ENCODE data around the gene SH3D19.

Gene SH3D19

GRCh38 chr4:151163855-151164254 is 161.6 kb downstream of the SH3D19 start:
- no peak overlapping the region for H3K27ac Mint-ChIP-seq (ENCODE audit: low read depth)
- DNase-seq (ENCODE audit: low spot score in 2 of 2) (no peak), ATAC-seq (replicated peaks; ENCODE audit: extremely low read depth, poor library complexity, severe bottlenecking) (no peak)
- no peak overlapping the region for H3K4me3 Mint-ChIP-seq
- H3K27me3 Mint-ChIP-seq = peaks cover 40% of the 10 kb centered on the region
- peaks cover 1% of the 10 kb centered on the region for H3K36me3 Mint-ChIP-seq (ENCODE audit: insufficient read depth)
- H3K4me1 Mint-ChIP-seq = no peaks in the 10 kb centered on the region
- no peaks in the 10 kb centered on the region for H3K9me3 Mint-ChIP-seq

GRCh38 chr4:151158979-151159378 is 166.4 kb downstream of the SH3D19 start:
- Mint-ChIP-seq H3K4me1 (no peaks in the 10 kb centered on the region), H3K36me3 (ENCODE audit: insufficient read depth) (no peaks in the 10 kb centered on the region), H3K9me3 (no peaks in the 10 kb centered on the region), H3K27me3 (peaks cover 40% of the 10 kb centered on the region), H3K27ac (ENCODE audit: low read depth) (no peak overlapping the region), H3K4me3 (no peak overlapping the region)
- ATAC-seq (replicated peaks; ENCODE audit: extremely low read depth, poor library complexity, severe bottlenecking) (no peak), DNase-seq (ENCODE audit: low spot score in 2 of 2) (no peak)

GRCh38 chr4:151157543-151157942 is 167.9 kb downstream of the SH3D19 start:
- Mint-ChIP-seq H3K4me1 (no peaks in the 10 kb centered on the region), H3K4me3 (no peak overlapping the region), H3K36me3 (ENCODE audit: insufficient read depth) (no peaks in the 10 kb centered on the region), H3K27ac (ENCODE audit: low read depth) (no peak overlapping the region), H3K27me3 (peaks cover 40% of the 10 kb centered on the region), H3K9me3 (no peaks in the 10 kb centered on the region)
- ATAC-seq (replicated peaks; ENCODE audit: extremely low read depth, poor library complexity, severe bottlenecking) (no peak), DNase-seq (ENCODE audit: low spot score in 2 of 2) (no peak)

GRCh38 chr4:151153585-151153984 is 171.8 kb downstream of the SH3D19 start:
- Mint-ChIP-seq H3K27me3 (peaks cover 40% of the 10 kb centered on the region), H3K9me3 (no peaks in the 10 kb centered on the region), H3K4me1 (peaks cover 5% of the 10 kb centered on the region), H3K36me3 (ENCODE audit: insufficient read depth) (no peaks in the 10 kb centered on the region), H3K4me3 (no peak overlapping the region), H3K27ac (ENCODE audit: low read depth) (no peak overlapping the region)
- DNase-seq (ENCODE audit: low spot score in 2 of 2) = no peak
- no peak for ATAC-seq (replicated peaks; ENCODE audit: extremely low read depth, poor library complexity, severe bottlenecking)

GRCh38 chr4:151152028-151152427 is 173.4 kb downstream of the SH3D19 start:
- no peak for ATAC-seq (replicated peaks; ENCODE audit: extremely low read depth, poor library complexity, severe bottlenecking)
- DNase-seq (ENCODE audit: low spot score in 2 of 2) = no peak

GRCh38 chr4:151150821-151151580 is 174.4 kb downstream of the SH3D19 start:
- Mint-ChIP-seq H3K9me3 (no peaks in the 10 kb centered on the region), H3K27ac (ENCODE audit: low read depth) (no peak overlapping the region), H3K27me3 (peaks cover 17% of the 10 kb centered on the region), H3K4me3 (no peak overlapping the region), H3K36me3 (ENCODE audit: insufficient read depth) (no peaks in the 10 kb centered on the region), H3K4me1 (peaks cover 5% of the 10 kb centered on the region)
- DNase-seq (ENCODE audit: low spot score in 2 of 2) (no peak), ATAC-seq (replicated peaks; ENCODE audit: extremely low read depth, poor library complexity, severe bottlenecking) (no peak)

More at GRCh38 chr4:151152028-151152427, 173.4 kb downstream of the SH3D19 start:
- peaks cover 5% of the 10 kb centered on the region for H3K4me1 Mint-ChIP-seq
- no peak overlapping the region for H3K4me3 Mint-ChIP-seq
- H3K9me3 Mint-ChIP-seq = no peaks in the 10 kb centered on the region
- no peaks in the 10 kb centered on the region for H3K36me3 Mint-ChIP-seq (ENCODE audit: insufficient read depth)
- H3K27ac Mint-ChIP-seq (ENCODE audit: low read depth) = no peak overlapping the region
- H3K27me3 Mint-ChIP-seq = peaks cover 27% of the 10 kb centered on the region

GRCh38 chr4:151148261-151148660 is 177.1 kb downstream of the SH3D19 start:
- no peak overlapping the region for H3K27ac Mint-ChIP-seq (ENCODE audit: low read depth)
- no peaks in the 10 kb centered on the region for H3K36me3 Mint-ChIP-seq (ENCODE audit: insufficient read depth)
- DNase-seq (ENCODE audit: low spot score in 2 of 2) (no peak), ATAC-seq (replicated peaks; ENCODE audit: extremely low read depth, poor library complexity, severe bottlenecking) (no peak)
- peaks cover 5% of the 10 kb centered on the region for H3K4me1 Mint-ChIP-seq
- no peak overlapping the region for H3K4me3 Mint-ChIP-seq
- peaks cover 7% of the 10 kb centered on the region for H3K27me3 Mint-ChIP-seq
- H3K9me3 Mint-ChIP-seq = no peaks in the 10 kb centered on the region

GRCh38 chr4:151147000-151147399 is 178.4 kb downstream of the SH3D19 start:
- Mint-ChIP-seq H3K9me3 (no peaks in the 10 kb centered on the region), H3K4me3 (no peak overlapping the region), H3K36me3 (ENCODE audit: insufficient read depth) (no peaks in the 10 kb centered on the region), H3K27me3 (peaks cover 7% of the 10 kb centered on the region), H3K4me1 (peaks cover 5% of the 10 kb centered on the region), H3K27ac (ENCODE audit: low read depth) (no peak overlapping the region)
- no peak for ATAC-seq (replicated peaks; ENCODE audit: extremely low read depth, poor library complexity, severe bottlenecking)
- DNase-seq (ENCODE audit: low spot score in 2 of 2) = no peak

- no peak for DNase-seq (ENCODE audit: low spot score in 2 of 2)
- H3K27me3 Mint-ChIP-seq = no peaks in the 10 kb centered on the region
- peaks cover 3% of the 10 kb centered on the region for H3K36me3 Mint-ChIP-seq (ENCODE audit: insufficient read depth)
- no peaks in the 10 kb centered on the region for H3K9me3 Mint-ChIP-seq
- H3K27ac Mint-ChIP-seq (ENCODE audit: low read depth) = no peak overlapping the region
- H3K4me1 Mint-ChIP-seq = no peaks in the 10 kb centered on the region
- H3K4me3 Mint-ChIP-seq = no peak overlapping the region
- ATAC-seq (replicated peaks; ENCODE audit: extremely low read depth, poor library complexity, severe bottlenecking) = no peak
These were observed 180.9 kb downstream of the SH3D19 start for GRCh38 chr4:151144329-151145072.

GRCh38 chr4:151143811-151144210 is 181.6 kb downstream of the SH3D19 start:
- H3K4me1 Mint-ChIP-seq = no peaks in the 10 kb centered on the region
- H3K27ac Mint-ChIP-seq (ENCODE audit: low read depth) = no peak overlapping the region
- DNase-seq (ENCODE audit: low spot score in 2 of 2) = no peak
- no peak for ATAC-seq (replicated peaks; ENCODE audit: extremely low read depth, poor library complexity, severe bottlenecking)
- H3K4me3 Mint-ChIP-seq = no peak overlapping the region
- H3K9me3 Mint-ChIP-seq = no peaks in the 10 kb centered on the region
- H3K27me3 Mint-ChIP-seq = no peaks in the 10 kb centered on the region
- peaks cover 4% of the 10 kb centered on the region for H3K36me3 Mint-ChIP-seq (ENCODE audit: insufficient read depth)

- Mint-ChIP-seq H3K27ac (ENCODE audit: low read depth) (no peak overlapping the region), H3K27me3 (no peaks in the 10 kb centered on the region), H3K4me3 (no peak overlapping the region), H3K4me1 (no peaks in the 10 kb centered on the region), H3K9me3 (no peaks in the 10 kb centered on the region), H3K36me3 (ENCODE audit: insufficient read depth) (peaks cover 7% of the 10 kb centered on the region)
- ATAC-seq (replicated peaks; ENCODE audit: extremely low read depth, poor library complexity, severe bottlenecking) = no peak
- no peak for DNase-seq (ENCODE audit: low spot score in 2 of 2)
These were observed 182.2 kb downstream of the SH3D19 start for GRCh38 chr4:151143162-151143561.

- no peak for DNase-seq (ENCODE audit: low spot score in 2 of 2)
- Mint-ChIP-seq H3K4me3 (no peak overlapping the region), H3K27me3 (no peaks in the 10 kb centered on the region), H3K4me1 (no peaks in the 10 kb centered on the region), H3K36me3 (ENCODE audit: insufficient read depth) (peaks cover 8% of the 10 kb centered on the region), H3K9me3 (no peaks in the 10 kb centered on the region), H3K27ac (ENCODE audit: low read depth) (no peak overlapping the region)
- no peak for ATAC-seq (replicated peaks; ENCODE audit: extremely low read depth, poor library complexity, severe bottlenecking)
These were observed 182.6 kb downstream of the SH3D19 start for GRCh38 chr4:151142758-151143157.

GRCh38 chr4:151139814-151140213 is 185.6 kb downstream of the SH3D19 start:
- Mint-ChIP-seq H3K4me1 (no peaks in the 10 kb centered on the region), H3K27ac (ENCODE audit: low read depth) (no peak overlapping the region), H3K4me3 (no peak overlapping the region), H3K27me3 (no peaks in the 10 kb centered on the region), H3K9me3 (no peaks in the 10 kb centered on the region), H3K36me3 (ENCODE audit: insufficient read depth) (peaks cover 10% of the 10 kb centered on the region)
- ATAC-seq (replicated peaks; ENCODE audit: extremely low read depth, poor library complexity, severe bottlenecking) = no peak
- no peak for DNase-seq (ENCODE audit: low spot score in 2 of 2)

Data from central memory CD8-positive, alpha-beta T cell (primary cell).